Measurements from ENCODE around the gene CDH2.

DNA sequence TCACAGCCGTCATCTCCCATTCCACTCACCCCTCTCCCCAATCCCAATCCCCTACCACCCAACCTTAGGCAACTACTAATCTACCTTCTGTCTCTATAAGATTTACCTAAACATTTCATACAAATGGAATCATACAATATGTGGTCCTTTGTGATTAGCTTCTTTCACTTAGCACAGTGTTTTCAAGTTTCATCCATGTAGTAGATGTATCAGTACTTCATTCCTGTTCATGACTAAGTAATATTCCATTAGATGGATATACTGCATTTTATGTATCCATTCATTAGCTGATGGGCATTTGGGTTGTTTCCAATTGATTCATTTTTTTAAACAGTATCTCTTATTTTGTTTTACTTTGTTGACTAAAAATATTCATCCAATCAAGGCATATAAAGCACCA lies 109.6 kb downstream of the CDH2 start:
- TF ChIP-seq POLR2A (IDR thresholded peaks at IDR 0.05) (no peak), POLR2AphosphoS5 (IDR thresholded peaks at IDR 0.05; ENCODE audit: insufficient read depth in 1 of 2, low read depth in 1 of 2) (no peak)
